GM18907 (cell line): ENCODE results near the gene PLCB1.

Experiments
- ATAC-seq: cut with Tn5 transposase; IDR thresholded peaks from one replicate; pipeline ENCODE4 v1.9.1; 2021; ENCODE audit warnings: mild to moderate bottlenecking, moderate library complexity; ENCODE audit not compliant: unreplicated experiment

The PLCB1 gene

GRCh38 chr20:8292793-8293192, 160.7 kb downstream of the PLCB1 start:
- ATAC-seq = no peak

- ATAC-seq = no peak
Observed at GRCh38 chr20:8293750-8294149, 161.7 kb downstream of the PLCB1 start.

DNA sequence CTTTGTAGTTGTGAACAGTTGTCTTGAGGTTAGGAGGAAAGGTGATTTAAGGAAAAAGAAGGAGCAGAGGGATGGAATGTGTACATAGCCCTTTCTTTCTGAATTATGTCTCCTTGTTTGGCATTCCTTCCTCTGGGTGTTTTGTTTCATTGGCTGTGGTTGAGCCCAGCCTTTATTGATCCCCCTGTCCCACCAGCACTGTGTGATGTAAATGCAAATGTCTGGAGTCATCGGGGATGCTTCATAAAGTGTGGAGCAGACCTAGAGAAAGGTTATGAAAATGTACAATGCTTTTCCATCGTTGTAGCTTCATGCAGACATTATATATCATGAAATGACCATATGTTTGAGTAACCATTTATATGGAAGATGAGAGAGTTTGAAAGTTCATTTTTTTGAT, 164.5 kb downstream of the PLCB1 start:
- no peak for ATAC-seq

DNA sequence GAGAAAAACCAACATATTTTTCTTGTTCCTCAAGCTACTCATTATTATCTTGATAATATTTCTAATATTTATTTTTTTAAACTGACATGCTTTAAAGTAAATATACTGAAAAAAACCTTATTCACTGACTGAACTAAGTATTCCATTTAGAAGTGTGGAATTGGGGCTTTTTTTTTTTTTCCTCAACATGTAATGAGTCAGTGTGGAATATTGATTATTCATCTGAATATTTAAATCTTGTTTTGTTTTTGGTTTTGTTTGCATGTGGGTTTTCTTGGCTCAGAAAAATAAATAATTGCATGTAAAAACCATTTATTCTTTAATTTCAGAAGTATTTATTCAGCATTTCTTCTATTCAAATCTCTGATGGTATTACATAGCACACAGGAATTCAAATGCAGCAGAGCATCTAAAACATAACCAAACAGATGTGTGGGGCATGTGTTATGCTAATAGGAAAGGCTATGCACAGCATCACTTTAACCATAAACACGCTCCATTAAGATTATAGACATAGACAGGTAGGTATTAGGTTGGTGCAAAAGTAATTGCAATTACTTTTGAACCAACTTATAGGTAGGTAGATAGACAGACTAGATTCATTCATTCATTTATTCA, 166.5 kb downstream of the PLCB1 start:
- ATAC-seq = no peak

GRCh38 chr20:8299921-8300320, 167.9 kb downstream of the PLCB1 start:
- ATAC-seq = no peak

DNA sequence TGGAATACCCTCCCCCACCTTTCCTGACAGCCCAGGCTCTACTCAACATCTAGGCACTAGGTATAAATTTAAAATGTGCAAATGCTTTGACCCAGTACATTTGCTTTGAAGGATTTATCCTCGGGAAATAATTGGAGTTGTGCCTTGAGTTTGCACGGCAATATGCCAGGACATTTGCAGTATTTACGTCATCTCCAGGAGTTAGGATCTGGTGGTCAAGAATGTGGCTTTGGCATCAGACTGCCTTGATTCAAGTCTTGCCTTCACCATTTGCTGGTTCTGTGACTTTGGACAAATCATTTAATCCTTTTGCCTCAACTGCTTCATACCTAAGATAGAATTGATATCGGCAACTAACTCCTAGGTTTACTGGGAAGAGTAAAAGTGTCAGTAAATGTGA, 169.6 kb downstream of the PLCB1 start:
- no peak for ATAC-seq

DNA sequence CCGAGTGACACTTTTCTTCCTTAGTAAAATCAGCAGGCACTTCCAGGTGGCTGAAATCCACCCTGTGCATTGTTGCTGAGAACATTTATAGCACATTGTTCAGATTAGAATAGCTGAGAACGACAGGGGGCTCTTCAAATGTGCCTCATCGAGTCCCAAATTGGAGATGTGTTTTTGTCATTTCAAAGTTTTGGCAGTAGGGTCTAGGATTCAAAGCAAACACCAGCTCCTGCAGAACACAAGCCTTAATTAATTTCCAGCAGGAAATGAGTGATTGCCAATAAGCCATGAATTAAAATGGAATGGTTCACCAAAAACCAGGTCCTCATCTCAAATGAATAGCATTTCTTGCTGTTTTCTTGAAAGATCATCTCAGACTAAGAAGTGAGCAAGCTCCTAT, 171.6 kb downstream of the PLCB1 start:
- no peak for ATAC-seq

GRCh38 chr20:8304124-8304816, 172.2 kb downstream of the PLCB1 start:
- ATAC-seq = no peak

- peak; percentile 92 for ATAC-seq
Observed at GRCh38 chr20:8305449-8305978, 173.4 kb downstream of the PLCB1 start.

GRCh38 chr20:8306937-8307336, 174.9 kb downstream of the PLCB1 start:
- ATAC-seq = no peak

DNA sequence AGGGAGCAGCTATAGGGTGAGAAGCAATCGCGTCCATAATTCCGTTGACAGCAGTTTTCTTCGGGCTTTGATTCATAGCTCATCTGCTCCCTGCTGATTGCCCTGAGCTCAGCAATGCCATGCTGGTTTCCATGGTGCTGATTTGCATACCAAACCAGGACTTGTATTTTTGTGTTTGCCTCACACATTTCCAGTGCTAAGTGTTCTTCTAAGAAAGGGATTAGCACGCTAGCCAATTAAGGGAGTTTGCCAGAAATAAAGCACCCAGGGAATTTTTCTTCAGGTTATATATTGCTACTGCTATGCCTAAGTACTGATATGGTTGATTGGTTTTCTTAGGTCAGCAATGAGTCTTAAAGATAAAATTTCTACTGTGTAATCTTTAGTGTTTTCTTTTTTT, 177.6 kb downstream of the PLCB1 start:
- no peak for ATAC-seq

DNA sequence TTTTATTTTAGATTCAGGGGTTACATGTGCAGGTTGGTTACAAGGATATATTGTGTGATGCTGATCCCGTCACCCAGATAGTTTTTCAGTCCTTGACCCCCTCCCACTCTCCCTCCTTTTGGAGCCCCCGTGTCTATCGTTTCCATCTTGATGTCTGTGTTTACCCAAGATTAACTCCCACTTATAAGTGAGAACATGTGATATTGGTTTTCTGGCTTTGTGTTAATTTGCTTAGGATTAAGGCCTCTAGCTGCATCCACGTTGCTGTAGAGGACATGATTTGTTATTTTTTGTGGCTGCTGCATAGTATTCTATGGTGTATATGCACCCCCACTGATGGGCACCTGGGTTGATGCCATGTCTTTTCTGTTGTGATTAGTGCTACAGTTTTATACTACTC, 178.6 kb downstream of the PLCB1 start:
- ATAC-seq = no peak

- ATAC-seq = no peak
Observed at GRCh38 chr20:8313073-8313472, 181.0 kb downstream of the PLCB1 start.

DNA sequence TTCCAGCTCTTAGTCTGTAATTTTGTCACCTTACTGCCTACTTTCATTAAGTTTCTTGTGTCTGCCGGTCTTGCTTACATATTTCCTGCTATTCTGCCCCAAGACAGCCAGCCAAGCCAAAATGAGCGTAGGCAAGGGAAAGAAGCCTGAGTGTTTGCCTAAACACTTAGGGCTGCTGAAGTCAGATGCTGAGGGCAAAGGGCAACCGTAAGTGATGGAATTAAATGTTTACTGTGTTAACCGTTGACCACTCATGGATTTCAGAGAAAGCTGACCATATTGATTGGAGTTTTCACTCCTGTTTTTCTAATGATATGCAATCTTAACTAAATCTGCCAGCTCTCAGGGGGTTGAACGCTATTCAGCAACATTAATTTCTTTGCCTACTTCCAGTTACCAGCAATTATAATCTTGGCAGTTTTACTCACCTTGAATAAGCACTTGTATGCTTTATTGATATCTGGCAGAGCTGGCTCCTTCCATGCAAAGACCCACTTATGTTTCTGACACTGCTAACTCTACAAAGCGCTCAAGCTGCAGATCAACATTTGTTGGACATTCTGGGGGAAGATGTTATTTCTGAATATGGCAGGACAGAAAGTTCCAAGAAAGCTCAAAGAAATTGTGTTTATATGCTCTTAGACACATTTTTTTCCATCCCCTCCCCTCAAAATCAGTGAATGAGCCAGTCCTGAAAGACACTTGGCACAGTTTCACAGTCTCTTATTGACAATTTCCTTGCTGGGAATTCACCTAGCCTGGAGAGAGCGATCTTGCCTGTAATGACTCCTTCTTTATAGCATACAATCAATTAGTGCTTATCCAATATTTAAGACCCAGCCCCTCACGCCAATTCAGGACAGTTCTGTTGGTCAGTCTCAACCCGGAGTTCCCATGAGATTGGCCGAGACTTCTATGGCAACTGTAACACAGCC, 183.8 kb downstream of the PLCB1 start:
- ATAC-seq = no peak

GRCh38 chr20:8317448-8317847, 185.4 kb downstream of the PLCB1 start:
- ATAC-seq = no peak

GRCh38 chr20:8318965-8319625, 187.0 kb downstream of the PLCB1 start:
- ATAC-seq = no peak

GRCh38 chr20:8320306-8320705, 188.2 kb downstream of the PLCB1 start:
- ATAC-seq = no peak

DNA sequence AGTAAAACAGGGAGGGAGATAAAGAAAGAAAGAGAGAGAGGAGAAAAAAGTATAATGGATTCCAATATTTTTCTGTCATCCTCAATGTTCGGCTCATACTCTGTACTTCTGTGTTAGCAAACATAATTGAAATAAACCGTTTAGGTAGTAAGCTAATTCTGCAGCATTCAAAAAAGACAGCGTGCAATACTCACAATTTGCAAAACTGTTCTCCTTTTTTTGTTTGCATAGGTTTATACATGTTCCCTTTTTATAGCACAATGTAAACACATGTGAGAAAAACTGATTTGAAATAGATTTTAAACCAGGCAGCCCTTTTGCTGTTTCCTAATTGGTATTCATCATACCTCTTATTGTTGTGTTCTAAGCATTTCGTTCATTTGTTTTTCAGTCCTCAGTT, 188.9 kb downstream of the PLCB1 start:
- no peak for ATAC-seq

DNA sequence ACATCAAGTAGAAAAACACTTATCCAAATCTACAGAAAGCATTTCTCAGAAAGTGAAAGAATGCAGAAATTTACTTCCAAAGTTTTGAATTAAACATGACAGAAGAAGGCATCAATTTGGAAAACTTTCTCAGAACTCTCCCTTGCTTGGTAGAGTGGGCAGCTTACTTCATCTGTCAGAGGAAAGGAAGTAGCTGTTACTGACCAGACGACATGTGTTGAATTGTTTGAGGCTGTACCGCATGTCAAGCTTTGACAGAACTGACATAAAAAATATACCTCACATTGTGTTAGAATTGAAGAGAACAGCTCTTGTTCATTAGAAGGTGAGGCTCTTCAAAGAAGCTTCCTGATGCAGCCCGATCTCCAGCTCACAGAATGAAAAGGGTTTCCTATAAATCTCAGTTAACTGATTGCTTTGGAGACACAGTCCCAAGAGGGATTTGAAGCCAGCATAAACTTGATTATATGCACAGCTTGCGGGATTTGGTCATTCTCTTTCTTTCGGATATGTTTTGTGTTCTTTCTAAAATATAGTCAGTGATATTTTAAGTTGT, 190.7 kb downstream of the PLCB1 start:
- ATAC-seq = no peak

GRCh38 chr20:8326191-8326590, 194.1 kb downstream of the PLCB1 start:
- no peak for ATAC-seq

- no peak for ATAC-seq
Observed at GRCh38 chr20:8326899-8327298, 194.8 kb downstream of the PLCB1 start.
